ENCODE measurements around the gene GSE1.

GSE1 gene

GRCh38 chr16:85612801-85613603, at the start of gene GSE1:
TSS of gene GSE1 (plus strand) at chr16:85613322. CDS start at chr16:85613392, 70 bp downstream.
- FAIRE-seq (peak; percentile 37), DNase-seq (ENCODE audit: low spot score) (peak; percentile 96)

DNA sequence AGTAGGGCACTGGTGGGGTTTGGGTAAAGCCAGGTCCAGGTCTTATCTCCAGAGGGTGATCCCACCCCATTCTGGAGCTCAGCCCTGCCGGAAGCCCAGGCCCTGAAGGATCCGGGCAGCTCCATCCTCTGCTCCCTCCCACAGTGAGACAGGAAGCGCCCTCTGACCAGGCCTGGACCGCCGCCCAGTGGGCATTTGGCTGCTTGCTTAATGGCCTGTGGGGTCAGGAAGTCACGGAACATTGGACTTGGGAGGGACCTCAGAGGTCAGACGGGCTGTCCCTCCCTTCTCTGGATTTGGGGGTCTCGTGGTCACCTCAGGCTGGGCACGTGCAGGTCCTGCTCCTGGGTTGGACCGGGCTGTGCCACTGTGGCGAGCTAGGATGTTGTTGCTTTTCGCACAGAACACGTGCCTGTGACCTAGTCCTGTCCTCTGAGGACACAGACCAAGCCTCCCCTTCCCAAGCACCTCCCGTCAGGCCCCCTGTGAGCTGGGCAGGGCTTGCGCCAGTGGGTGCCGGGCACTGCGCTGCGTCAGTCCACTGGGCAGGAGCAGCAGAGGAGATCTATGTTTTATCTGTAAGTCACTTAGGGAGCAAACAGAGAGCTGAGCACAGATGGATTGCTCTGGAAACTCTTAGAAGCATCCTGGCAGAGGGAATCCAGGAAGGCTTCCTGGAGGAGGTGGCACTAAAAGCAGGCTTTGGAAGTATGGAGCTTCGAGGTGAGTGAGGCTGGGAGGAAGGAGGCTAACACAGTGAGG, 49.4 kb upstream of the GSE1 start:
- no peak for FAIRE-seq
- no peak for DNase-seq (ENCODE audit: low spot score)

GRCh38 chr16:85564277-85565051, 48.7 kb upstream of the GSE1 start:
- DNase-seq (ENCODE audit: low spot score) (peak; percentile 33), FAIRE-seq (peak; percentile 40)

DNA sequence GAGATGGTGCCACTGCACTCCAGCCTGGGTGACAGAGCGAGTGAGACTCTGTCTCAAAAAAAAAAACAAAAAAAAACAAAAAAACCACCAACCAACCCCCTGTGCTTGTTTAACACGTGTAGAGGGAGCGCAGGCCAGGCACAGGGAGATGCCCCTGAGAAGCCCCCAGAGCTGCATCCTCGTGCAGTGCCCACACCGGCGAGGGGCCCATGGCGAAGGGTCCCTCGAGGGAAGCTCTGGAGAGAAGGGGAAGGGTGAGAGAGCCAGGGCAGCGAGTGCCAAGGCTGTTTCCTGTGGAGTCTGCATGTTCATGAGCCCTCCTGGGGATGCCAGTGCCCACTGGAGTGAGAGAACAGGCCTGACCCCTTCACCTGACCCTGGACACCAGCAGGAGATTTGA, 47.8 kb upstream of the GSE1 start:
- no peak for DNase-seq (ENCODE audit: low spot score)
- no peak for FAIRE-seq

DNA sequence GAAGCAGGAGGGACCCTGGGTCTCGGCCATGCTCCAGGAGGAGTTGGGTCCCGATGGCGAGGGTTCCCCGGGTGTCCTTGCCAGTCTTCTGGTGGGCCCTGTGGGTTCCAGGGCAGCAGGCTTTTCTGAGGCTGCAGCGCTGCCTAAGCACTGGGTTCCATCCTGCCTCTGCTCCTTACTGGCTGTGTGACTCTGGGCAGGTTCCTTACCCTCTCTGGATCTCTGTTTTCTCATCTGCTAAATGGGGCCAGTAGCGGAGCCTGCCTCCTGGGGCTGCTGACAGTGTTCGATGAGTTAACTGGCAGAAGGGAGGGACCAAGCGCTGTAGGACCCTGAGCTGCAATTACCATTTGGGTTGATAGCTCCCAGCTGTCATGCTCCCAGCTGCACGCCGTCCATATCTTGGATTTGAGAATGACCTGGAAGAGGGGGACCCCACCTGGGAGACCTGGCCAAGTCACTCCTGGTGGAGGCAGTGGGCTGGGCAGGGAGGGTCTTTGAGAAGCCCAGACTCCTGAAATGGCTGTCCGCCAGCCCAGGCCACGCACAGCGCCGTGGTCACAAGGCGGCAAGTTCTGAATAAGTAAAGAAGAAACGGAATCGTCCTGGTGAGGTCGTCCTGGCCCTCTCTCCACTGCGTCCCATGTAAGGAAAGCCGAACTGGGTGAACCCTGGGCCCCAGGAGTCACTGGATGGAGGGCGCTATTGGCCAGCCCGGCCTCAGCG, 47.2 kb upstream of the GSE1 start:
- FAIRE-seq: no peak
- DNase-seq (ENCODE audit: low spot score): no peak

GRCh38 chr16:85566561-85567100, 46.5 kb upstream of the GSE1 start:
- FAIRE-seq (no peak), DNase-seq (ENCODE audit: low spot score) (no peak)

DNA sequence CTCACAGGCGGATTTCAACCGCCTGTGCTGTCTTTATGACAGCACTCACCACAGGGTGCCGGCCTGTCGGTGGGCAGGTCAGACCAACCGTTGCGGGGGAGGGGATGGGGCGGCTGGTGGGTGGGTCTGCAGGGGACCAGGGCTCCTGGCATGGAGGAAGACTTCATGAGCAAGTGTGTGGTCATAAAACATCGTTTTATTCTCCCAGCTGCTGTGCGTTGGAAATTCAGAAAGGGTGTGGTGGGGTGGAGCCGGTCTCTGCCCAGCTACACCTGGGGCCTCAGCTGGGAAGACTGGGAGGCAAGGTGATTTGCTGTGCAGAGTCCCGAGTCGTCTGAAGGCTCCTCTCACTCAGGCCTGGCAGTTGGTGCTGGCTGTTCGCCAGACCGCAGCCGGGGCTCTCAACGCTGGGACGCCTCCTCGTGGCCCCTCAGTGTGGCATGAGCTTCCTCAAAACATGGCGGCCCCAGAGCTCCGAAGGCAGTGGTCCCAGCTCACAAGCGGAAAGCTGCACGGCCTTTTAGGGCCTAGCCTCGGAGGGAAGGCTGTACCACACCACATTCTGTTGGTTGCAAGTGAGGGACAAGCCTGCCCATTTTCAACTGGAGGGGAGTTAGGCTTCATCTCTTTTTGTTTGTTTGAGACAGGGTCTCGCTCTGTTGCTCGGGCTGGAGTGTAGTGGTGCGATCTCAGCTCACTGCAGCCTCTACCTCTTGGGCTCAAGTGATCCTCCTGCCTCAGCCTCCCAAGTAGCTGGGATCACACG, 45.8 kb upstream of the GSE1 start:
- FAIRE-seq (no peak), DNase-seq (ENCODE audit: low spot score) (no peak)

GRCh38 chr16:85567935-85568334, 45.2 kb upstream of the GSE1 start:
- no peak for FAIRE-seq
- DNase-seq (ENCODE audit: low spot score): no peak

- no peak for FAIRE-seq
- DNase-seq (ENCODE audit: low spot score): no peak
Observed at GRCh38 chr16:85568519-85568918, 44.6 kb upstream of the GSE1 start.

DNA sequence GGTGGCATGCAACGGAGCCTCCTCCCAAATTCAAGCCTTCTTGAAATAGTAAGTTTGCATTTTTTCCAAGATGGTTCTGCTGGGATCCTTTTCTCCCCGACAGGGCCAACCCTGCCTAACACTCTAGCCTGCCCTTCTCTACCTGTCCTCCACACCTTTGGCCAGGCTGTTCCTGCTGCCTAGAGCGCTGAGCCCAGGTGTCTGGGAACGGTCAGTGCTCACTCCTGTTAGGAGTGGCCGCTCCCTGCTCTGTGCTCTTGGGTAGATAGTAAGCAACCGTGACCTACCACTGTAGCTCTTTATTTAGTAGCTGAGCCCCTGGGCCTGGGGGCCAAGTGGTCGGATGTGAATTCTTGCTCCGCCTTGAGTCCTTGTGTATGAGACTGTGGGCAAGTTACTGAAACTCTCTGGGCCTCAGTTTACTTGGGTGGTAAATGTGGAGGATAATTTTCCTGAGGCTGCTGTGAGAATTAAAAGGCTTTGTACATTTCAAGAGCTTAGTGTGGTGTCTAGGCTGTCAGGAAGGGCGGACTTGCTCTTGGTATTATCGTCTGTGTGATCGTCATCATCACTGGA, 44.0 kb upstream of the GSE1 start:
- no peak for FAIRE-seq
- DNase-seq (ENCODE audit: low spot score): no peak

- FAIRE-seq (no peak), DNase-seq (ENCODE audit: low spot score) (peak; percentile 80)
Observed at GRCh38 chr16:85569615-85570212, 43.4 kb upstream of the GSE1 start.

GRCh38 chr16:85570213-85570734, 42.8 kb upstream of the GSE1 start:
- DNase-seq (ENCODE audit: low spot score) (no peak), FAIRE-seq (no peak)

DNA sequence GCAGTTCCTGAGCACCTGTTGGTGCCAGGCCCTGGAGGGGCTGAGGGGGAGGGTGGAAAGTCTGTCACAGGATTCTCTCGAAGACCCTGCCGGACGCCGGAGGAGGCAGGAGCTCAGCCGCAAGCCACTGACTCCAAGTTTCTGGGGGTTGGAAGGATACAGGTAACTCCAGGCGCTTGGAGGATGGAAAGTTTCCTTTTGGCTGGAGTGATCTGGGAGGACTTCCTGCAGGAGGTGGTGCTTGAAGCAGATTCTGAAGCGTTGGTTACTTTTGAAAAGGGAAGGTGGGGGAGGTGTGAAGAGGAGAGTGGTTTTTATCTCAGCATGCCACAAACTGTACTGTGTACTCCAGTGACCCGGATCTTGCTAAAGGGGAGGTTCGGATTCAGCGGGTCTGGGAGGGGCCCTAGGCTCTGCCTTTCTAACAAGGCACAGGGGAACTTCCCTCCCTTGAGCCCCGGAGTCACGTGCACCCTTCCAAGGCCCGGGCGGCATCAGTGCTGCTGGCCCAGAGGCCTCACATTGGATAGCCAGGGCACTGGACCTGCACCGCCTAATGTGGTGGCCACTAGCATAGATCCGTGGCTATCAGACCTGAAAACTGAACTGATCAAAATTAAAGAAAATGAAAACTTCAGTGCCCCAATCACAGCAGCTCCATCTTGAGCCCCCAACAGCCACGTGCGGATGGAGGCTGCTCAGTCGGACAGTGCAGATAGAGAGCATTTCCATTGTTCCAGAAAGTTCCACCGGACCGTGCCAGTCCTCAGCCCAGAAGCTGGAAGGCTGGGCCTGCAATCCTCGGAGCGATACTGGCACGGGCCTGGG, 42.2 kb upstream of the GSE1 start:
- no peak for FAIRE-seq
- DNase-seq (ENCODE audit: low spot score): no peak

DNA sequence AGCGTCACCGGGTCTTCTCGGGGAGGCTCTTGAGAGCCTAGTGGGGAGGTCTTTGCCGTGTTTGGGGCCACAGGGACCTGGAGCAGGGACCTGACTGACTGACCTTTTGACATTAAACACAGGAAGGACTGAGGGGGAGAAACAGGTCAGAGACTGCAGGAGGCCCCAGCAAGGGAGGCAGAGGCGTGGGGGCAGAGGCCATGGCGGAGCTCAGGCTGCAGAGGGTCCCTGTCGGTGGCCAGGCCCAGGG, 41.6 kb upstream of the GSE1 start:
- no peak for DNase-seq (ENCODE audit: low spot score)
- no peak for FAIRE-seq

DNA sequence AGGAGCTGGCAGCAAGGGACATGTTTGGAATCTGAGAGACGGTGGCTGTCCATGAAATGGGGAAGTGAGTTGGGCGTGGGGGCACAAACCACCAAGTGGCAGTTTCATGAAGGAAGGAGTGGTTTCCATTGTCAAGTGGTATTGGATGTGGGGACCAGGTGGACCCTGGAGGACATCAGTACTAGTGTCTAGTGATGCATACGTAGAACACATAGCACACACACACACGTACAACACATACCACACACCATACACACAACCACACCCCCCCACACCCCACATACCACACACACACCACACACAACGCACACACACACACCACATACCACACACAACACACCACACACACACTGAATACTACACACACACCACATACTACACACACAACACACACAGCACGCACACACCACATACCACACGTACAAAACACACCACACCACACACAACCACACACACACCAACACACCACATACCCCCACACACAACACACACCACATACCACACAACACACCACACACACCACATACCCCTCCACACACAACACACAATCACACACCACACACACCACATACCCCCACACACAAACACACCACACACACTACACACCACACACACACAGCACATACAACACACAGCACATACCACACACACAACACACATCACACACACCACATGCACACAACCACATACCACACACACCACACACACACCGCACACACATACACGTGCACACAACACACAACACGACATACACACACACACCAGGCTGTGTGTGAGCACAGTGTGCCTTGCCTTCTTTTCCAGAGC, 41.1 kb upstream of the GSE1 start:
- peak; percentile 98 for FAIRE-seq

DNA sequence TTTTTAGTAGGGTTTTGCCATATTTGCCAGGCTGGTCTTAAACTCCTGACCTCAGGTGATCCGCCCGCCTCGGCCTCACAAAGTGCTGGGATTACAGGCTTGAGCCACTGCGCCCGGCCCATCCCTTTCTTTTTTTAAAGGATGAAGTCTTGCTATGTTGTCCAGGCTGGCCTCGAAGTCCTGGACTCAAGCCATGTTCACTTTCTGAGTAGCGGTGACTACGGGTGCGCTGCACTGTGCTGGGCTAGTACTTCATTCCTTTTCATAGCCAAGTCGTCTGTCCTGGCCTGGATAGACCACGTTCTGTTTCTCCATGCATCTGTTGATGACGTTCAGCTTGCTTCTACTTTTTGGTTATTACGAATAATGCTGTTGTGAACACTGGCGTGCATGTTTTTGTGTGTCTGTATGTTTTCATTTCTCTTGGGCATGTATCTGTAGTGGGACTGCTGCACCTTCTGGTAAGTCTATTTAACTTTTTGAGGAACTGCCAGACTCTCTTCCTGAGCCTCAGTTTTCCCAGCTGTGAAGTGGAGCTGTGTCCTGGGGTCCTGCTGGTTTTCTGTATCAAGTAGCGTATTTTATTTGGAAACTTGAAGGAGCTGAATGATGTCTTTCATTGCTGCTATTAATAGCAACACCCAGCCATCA, 40.0 kb upstream of the GSE1 start:
- FAIRE-seq: no peak

More for the DNA sequence above, 41.1 kb upstream of the GSE1 start:
- no peak for DNase-seq (ENCODE audit: low spot score)

More for the DNA sequence above, 40.0 kb upstream of the GSE1 start:
- no peak for DNase-seq (ENCODE audit: low spot score)

Measured in urothelium cell line (cell line).